Smooth muscle cell (in vitro differentiated cells): Measurements from ENCODE around the gene CEACAM18. TPM values are rescaled to one million over a fixed set of nuclear protein-coding genes. Genes with fewer than 3 reads are reported as not detected.

Source experiments
- DNase-seq: peaks from one replicate; lab custom pipeline; 2025; ENCODE audit not compliant: unreplicated experiment; lab: John Stamatoyannopoulos, UW
- H2AFZ ChIP-seq: fragments of 200-600 bp; sonication (generic); 2 replicates; pipeline ENCODE4 v1.6.0; 2016; ENCODE audit warnings: antibody characterized with exemption, low read depth, mild to moderate bottlenecking
- H3F3A ChIP-seq: fragments of 200-600 bp; sonication (generic); 2 replicates; pipeline ENCODE4 v1.6.0; 2017; ENCODE audit warnings: antibody characterized with exemption, low read depth
- H3K27ac ChIP-seq: fragments of 200-600 bp; sonication (generic); 2 replicates; pipeline ENCODE4 v1.5.1; 2016; ENCODE audit warnings: low read depth, mild to moderate bottlenecking
- H3K27me3 ChIP-seq: fragments of 200-600 bp; sonication (generic); 2 replicates; pipeline ENCODE4 v1.6.1; 2016; ENCODE audit warnings: low read depth, mild to moderate bottlenecking
- H3K36me3 ChIP-seq: fragments of 200-600 bp; sonication (generic); 2 replicates; pipeline ENCODE4 v1.5.1; 2016; ENCODE audit warnings: low read depth
- H3K4me1 ChIP-seq: fragments of 200-600 bp; sonication (generic); 2 replicates; pipeline ENCODE4 v1.5.1; 2016; ENCODE audit warnings: low read depth
- H3K4me2 ChIP-seq: fragments of 200-600 bp; sonication (generic); 2 replicates; pipeline ENCODE4 v1.6.0; 2016; ENCODE audit warnings: mild to moderate bottlenecking
- H3K4me3 ChIP-seq: fragments of 200-600 bp; sonication (generic); 2 replicates; pipeline ENCODE4 v1.5.1; 2016; ENCODE audit warnings: mild to moderate bottlenecking
- H3K79me2 ChIP-seq: fragments of 200-600 bp; sonication (generic); 2 replicates; pipeline ENCODE4 v1.6.0; 2016; ENCODE audit warnings: low read depth, mild to moderate bottlenecking
- H3K9ac ChIP-seq: fragments of 200-600 bp; sonication (generic); 2 replicates; pipeline ENCODE4 v1.6.0; 2016; ENCODE audit warnings: low read depth
- H3K9me3 ChIP-seq: fragments of 200-600 bp; sonication (generic); replicated peaks from 2 replicates; pipeline ENCODE4 v1.5.1; 2016; ENCODE audit warnings: low read depth
- H4K20me1 ChIP-seq: fragments of 200-600 bp; sonication (generic); 2 replicates; pipeline ENCODE4 v1.6.0; 2016; ENCODE audit warnings: low read depth
- CTCF ChIP-seq: fragments of 200-600 bp; sonication (generic); IDR thresholded peaks from 2 replicates; pipeline ENCODE4 v1.5.1; 2017; ENCODE audit warnings: borderline replicate concordance, mild to moderate bottlenecking, antibody characterized with exemption; ENCODE audit not compliant: insufficient read depth, poor library complexity, severe bottlenecking
- WGBS: methylation state at CpG from one replicate; pipeline ENCODE4 v1.1.7; 2016; ENCODE audit warnings: low lambda C conversion rate; 5-methylcytosine and 5-hydroxymethylcytosine counted together
- polyA plus RNA-seq: library from polyadenylated mRNA; unstranded; fragments of >200 nt; fragmentation: Nextera tagmentation; extraction: Ambion mirVana; gene quantifications from 2 replicates; pipeline ENCODE4 v1.2.1, GENCODE V29; 2016
- total RNA-seq: library from RNA; depleted of rRNA; stranded (reverse); fragments of >200 nt; gene quantifications from 2 replicates; pipeline ENCODE4 v1.2.3, GENCODE V29; 2014

The CEACAM18 gene
- total and polyA plus RNA-seq, 2 experiments from 2014 or later, result not detected

- H3K4me1 ChIP-seq, result no peaks in the 10 kb centered on the region
- no peak overlapping the region for H3K4me3 ChIP-seq
- no peak overlapping the region for H2AFZ ChIP-seq
- H3K27me3 ChIP-seq, result no peaks in the 10 kb centered on the region
- H3K36me3 ChIP-seq, result no peaks in the 10 kb centered on the region
- TF ChIP-seq CTCF, result no peak
- no peaks in the 10 kb centered on the region for H3K9me3 ChIP-seq
- H3K79me2 ChIP-seq, result no peaks in the 10 kb centered on the region
- no peaks in the 10 kb centered on the region for H3F3A ChIP-seq
- no peak for DNase-seq
- H3K9ac ChIP-seq, result no peak overlapping the region
- H4K20me1 ChIP-seq, result no peaks in the 10 kb centered on the region
- no peak overlapping the region for H3K4me2 ChIP-seq
- 84% methylated on average over 2 of the region's 2 CpGs for WGBS
- no peak overlapping the region for H3K27ac ChIP-seq
Observed at GRCh38 chr19:51529301-51529700, 51.0 kb downstream of the CEACAM18 start.

- Histone ChIP-seq H2AFZ (no peak overlapping the region), H3K9ac (no peak overlapping the region), H3K4me2 (no peak overlapping the region), H3K4me1 (no peaks in the 10 kb centered on the region), H3K27ac (no peak overlapping the region), H3F3A (no peaks in the 10 kb centered on the region), H3K9me3 (no peaks in the 10 kb centered on the region), H3K27me3 (no peaks in the 10 kb centered on the region), H3K79me2 (no peaks in the 10 kb centered on the region), H4K20me1 (no peaks in the 10 kb centered on the region), H3K4me3 (no peak overlapping the region), H3K36me3 (no peaks in the 10 kb centered on the region)
- DNase-seq, result no peak
- 78% methylated on average over 7 of the region's 8 CpGs for WGBS
- no peak for TF ChIP-seq CTCF
Observed at GRCh38 chr19:51530616-51531015, 52.3 kb downstream of the CEACAM18 start.

GRCh38 chr19:51531349-51532315 is 53.3 kb downstream of the CEACAM18 start, which contains the start of gene SIGLEC6:
Gene SIGLEC6, minus strand, starts transcription at chr19:51531670. Its CDS starts 22 bp downstream, at chr19:51531648.
- Histone ChIP-seq H3K36me3 (no peaks in the 10 kb centered on the region), H3K4me2 (no peak within 1 kb of the TSS), H3K27me3 (no peaks in the 10 kb centered on the region), H3K27ac (no peak within 1 kb of the TSS), H3K79me2 (no peaks in the 10 kb centered on the region), H3F3A (no peaks in the 10 kb centered on the region), H3K9me3 (no peaks in the 10 kb centered on the region), H3K9ac (no peak within 1 kb of the TSS), H3K4me3 (no peak within 1 kb of the TSS), H3K4me1 (no peaks in the 10 kb centered on the region), H2AFZ (no peak within 1 kb of the TSS), H4K20me1 (no peaks in the 10 kb centered on the region)
- no peak for DNase-seq
- no peak for TF ChIP-seq CTCF
- 80% methylated on average over 22 of the region's 25 CpGs for WGBS
